Mesothelial cell of epicardium (in vitro differentiated cells): Measurements from ENCODE around the gene GRID1. TPM values are rescaled to one million over a fixed set of nuclear protein-coding genes. Genes with fewer than 3 reads are reported as not detected.
"Not testable (repeated sequence)": the region's sequence is repeated elsewhere in the genome, so short reads cannot be mapped to it uniquely, and the experiment has no call there.

Experiments used
- DNase-seq, 2 experiments: peaks; one replicate each; pipeline ENCODE4 v3.0.0; 2021; ENCODE audit warnings: low spot score in 2 of 2; ENCODE audit not compliant: unreplicated experiment in 2 of 2
- H3K27ac Mint-ChIP-seq: 2 replicates; pipeline ENCODE4 v1.8.0; 2021; ENCODE audit warnings: mixed read lengths
- H3K27me3 Mint-ChIP-seq: 2 replicates; pipeline ENCODE4 v1.8.0; 2021; ENCODE audit warnings: low read depth, mixed read lengths
- H3K36me3 Mint-ChIP-seq: 2 replicates; pipeline ENCODE4 v1.8.0; 2021; ENCODE audit warnings: mixed read lengths
- H3K4me1 Mint-ChIP-seq: 2 replicates; pipeline ENCODE4 v1.8.0; 2021; ENCODE audit warnings: mixed read lengths
- H3K4me3 Mint-ChIP-seq: 2 replicates; pipeline ENCODE4 v1.8.0; 2021; ENCODE audit warnings: mild to moderate bottlenecking, moderate library complexity, mixed read lengths
- H3K9me3 Mint-ChIP-seq: 2 replicates; pipeline ENCODE4 v1.8.0; 2021; ENCODE audit warnings: mixed read lengths
- total RNA-seq: library from RNA; stranded (reverse); gene quantifications from 3 replicates; pipeline ENCODE4 v1.2.1, GENCODE V29; 2021
- TF ChIP-seq, protein P1 (sequence below): fragments of 200-600 bp; sonication (generic); IDR thresholded peaks from one replicate; pipeline ENCODE4 v1.5.0; 2021; ENCODE audit warnings: antibody characterized with exemption; ENCODE audit not compliant: unreplicated experiment

The GRID1 gene
- total RNA-seq, 1 donor from 2014 or later = 0.22 TPM

DNA sequence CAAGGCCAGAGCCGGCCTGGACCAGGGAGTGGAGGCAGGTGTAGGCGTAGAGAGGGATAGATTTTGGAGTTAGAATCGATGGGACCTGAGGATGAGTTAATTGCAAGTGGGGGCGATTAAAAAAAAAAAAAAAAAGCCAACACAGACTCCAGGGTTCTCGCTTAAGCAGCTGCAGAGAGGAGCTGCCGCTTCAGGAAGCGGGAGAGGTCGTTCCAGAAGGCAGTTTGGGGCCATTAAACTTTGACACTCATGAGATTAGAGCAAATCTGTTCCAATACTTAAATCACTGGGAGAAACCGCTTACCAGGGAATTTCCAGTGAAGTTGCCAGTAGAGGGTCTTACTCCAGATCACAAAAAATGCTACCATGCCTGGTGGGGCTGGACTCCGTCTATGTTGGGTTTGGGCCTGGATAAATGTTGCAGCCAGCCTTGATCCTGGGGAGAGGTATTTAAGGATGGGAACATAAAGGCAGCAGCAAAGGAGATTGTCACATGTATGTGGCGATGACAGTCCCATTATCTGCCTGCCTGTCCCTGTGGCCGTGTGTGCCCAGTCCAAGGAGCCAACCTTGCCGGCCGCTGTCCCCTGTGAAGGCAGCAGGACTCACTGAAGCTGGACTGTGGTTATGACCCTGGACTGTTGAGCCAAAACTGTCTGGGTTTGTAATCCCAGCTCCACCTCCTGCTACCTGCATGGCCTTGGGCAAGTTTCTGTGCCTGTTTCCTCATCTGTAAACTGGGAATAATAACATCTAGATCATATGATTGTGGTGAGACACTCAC is 23.9 kb upstream of the GRID1 start:
- TF ChIP-seq, protein P1, sequence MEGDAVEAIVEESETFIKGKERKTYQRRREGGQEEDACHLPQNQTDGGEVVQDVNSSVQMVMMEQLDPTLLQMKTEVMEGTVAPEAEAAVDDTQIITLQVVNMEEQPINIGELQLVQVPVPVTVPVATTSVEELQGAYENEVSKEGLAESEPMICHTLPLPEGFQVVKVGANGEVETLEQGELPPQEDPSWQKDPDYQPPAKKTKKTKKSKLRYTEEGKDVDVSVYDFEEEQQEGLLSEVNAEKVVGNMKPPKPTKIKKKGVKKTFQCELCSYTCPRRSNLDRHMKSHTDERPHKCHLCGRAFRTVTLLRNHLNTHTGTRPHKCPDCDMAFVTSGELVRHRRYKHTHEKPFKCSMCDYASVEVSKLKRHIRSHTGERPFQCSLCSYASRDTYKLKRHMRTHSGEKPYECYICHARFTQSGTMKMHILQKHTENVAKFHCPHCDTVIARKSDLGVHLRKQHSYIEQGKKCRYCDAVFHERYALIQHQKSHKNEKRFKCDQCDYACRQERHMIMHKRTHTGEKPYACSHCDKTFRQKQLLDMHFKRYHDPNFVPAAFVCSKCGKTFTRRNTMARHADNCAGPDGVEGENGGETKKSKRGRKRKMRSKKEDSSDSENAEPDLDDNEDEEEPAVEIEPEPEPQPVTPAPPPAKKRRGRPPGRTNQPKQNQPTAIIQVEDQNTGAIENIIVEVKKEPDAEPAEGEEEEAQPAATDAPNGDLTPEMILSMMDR = no peak
- Mint-ChIP-seq H3K27me3 (peaks cover 77% of the 10 kb centered on the region), H3K4me1 (peaks cover 3% of the 10 kb centered on the region), H3K36me3 (no peaks in the 10 kb centered on the region), H3K4me3 (peak overlapping the region; percentile 34), H3K27ac (no peak overlapping the region), H3K9me3 (peaks cover 1% of the 10 kb centered on the region)
- no peak for DNase-seq

DNA sequence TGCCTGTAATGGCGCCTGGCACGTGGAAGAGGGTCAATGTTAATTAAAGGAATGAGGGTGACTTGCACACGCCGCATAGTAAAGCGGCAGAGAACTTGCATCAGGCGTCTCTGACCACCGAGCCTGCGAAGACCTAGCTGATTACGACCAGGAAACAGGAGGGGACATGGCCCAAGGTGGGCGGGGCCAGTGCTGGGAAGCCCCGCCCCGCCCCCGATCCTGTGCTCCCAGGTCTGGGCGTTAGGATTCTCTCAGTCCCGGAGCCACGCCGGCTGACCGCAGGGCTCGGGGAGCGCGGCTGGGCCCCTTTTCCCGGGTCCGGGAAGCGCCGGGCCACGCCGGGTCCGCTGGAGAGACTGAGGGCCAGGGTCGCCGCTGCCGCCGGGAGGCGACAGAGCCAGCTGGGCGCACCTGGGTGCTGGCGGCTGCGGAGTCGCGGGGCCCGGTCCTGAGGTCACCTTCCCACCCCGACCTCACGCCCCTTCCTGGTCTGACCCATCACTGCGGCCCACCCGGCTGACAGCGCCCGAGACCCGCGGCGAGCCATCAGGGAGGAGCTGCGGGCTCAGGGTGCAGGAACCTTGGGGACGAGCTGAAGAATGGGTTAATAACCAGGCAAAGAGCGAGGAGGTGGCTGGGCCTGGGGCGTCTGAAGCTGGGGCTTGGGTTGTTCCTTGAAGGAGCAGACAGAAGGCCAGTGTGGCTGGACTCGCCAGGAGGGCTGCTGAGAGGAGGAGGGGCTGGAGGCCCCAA is 23.0 kb upstream of the GRID1 start:
- no peaks in the 10 kb centered on the region for H3K36me3 Mint-ChIP-seq
- H3K9me3 Mint-ChIP-seq = peaks cover 5% of the 10 kb centered on the region
- no peak for DNase-seq
- H3K4me3 Mint-ChIP-seq = peak overlapping the region; percentile 63
- no peak overlapping the region for H3K27ac Mint-ChIP-seq
- TF ChIP-seq, protein P1 = no peak
- peaks cover 3% of the 10 kb centered on the region for H3K4me1 Mint-ChIP-seq
- peaks cover 86% of the 10 kb centered on the region for H3K27me3 Mint-ChIP-seq

DNA sequence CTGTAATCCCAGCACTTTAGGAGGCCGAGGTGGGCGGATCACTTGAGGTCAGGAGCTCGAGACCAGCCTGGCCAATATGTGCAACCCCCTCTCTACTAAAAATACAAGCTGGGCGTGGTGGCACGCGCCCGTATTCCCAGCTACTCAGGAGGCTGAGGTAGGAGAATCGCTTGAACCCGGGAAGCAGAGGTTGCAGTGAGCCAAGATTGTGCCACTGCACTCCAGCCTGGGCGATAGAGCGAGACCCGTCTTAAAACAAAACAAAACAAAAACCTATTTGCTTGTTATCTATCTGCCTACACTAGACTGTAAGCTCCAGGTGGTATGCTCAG is 22.5 kb upstream of the GRID1 start:
- not testable (repeated sequence) for H3K9me3 Mint-ChIP-seq, H3K36me3 Mint-ChIP-seq, H3K4me1 Mint-ChIP-seq, H3K27ac Mint-ChIP-seq, DNase-seq
- Mint-ChIP-seq H3K4me3 (peak overlapping the region; percentile 63), H3K27me3 (peaks cover 86% of the 10 kb centered on the region)

DNA sequence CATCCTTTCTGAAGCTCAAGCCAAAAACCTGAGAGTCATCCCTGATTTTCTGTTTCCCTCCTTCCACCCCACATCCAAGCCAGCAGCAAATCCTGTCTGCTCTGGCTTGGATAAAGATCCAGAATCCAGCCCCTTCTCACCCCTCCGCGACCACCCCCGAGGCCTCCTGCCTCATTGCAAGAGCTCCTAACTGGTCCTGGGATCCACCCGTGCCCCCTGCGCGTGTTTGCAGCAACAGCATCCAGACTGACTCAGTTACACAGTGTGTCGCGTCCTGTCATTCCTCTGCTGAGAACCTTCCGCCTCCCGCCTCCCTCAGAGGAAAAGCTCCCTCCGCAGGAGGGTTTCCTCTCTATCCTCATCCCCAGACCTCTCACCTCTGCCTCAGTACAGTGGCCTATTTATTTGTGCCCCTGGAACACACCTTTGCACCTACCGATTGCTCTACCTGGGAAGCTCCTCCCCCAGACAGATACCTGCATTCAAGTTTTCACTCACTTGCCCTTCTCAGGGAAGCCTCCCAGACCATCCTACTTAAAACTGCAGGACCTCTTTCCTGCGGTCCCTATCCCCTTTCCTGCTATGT is 21.6 kb upstream of the GRID1 start:
- peaks cover 82% of the 10 kb centered on the region for H3K27me3 Mint-ChIP-seq
- H3K36me3 Mint-ChIP-seq = no peaks in the 10 kb centered on the region
- H3K4me1 Mint-ChIP-seq = peaks cover 3% of the 10 kb centered on the region
- no peak overlapping the region for H3K27ac Mint-ChIP-seq
- TF ChIP-seq, protein P1 = no peak
- peaks cover 5% of the 10 kb centered on the region for H3K9me3 Mint-ChIP-seq
- DNase-seq = no peak
- no peak overlapping the region for H3K4me3 Mint-ChIP-seq

DNA sequence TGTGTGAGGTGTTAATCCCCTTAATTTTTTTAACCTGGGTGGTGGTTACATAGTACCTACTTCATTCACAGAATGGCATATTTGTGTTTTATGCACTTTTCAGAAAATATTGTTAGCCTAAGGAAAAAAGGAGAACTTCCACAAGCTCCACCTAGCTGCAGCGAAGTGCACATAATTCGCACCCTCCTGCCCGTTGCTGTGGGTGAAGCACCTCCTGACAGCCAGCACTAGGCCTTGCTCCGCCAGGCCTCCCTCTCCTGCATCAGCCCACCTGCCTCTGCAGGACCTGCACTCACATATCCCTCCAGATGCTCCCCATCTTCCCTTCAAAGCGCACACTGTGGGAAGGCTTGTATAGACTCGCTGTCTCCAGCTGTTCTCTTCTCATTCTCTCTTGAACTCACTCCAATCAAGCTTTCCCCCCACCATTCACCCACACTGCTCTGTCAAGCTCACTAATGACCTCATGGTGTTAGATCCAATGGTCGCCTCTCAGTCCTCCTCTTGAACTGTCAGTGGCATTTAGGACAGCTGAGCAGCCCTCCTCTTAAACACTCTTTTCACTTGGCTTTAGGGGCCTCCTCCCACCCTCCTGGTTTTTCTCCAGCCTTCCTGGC is 20.7 kb upstream of the GRID1 start:
- no peak for DNase-seq
- no peak overlapping the region for H3K4me3 Mint-ChIP-seq
- H3K4me1 Mint-ChIP-seq = peaks cover 3% of the 10 kb centered on the region
- TF ChIP-seq, protein P1 = no peak
- no peak overlapping the region for H3K27ac Mint-ChIP-seq
- no peaks in the 10 kb centered on the region for H3K36me3 Mint-ChIP-seq
- H3K9me3 Mint-ChIP-seq = peaks cover 5% of the 10 kb centered on the region
- H3K27me3 Mint-ChIP-seq = peaks cover 75% of the 10 kb centered on the region
